Activated CD4-positive, alpha-beta memory T cell treated with anti-CD3 and anti-CD28 coated beads for 36 hours (primary cell): ENCODE measurements around the gene RPSA. TPM values are rescaled to one million over a fixed set of nuclear protein-coding genes. Genes with fewer than 3 reads are reported as not detected.
A peak's percentile ranks its signal among the peaks of the same experiment; 100 is the strongest.

Experiments used
- CTCF ChIA-PET: fragments of 350-600 bp; sonication (Branson Sonifier 250); formaldehyde crosslinking; loops from one replicate; lab custom pipeline; 2021; ENCODE audit warnings: antibody characterized with exemption, inconsistent platforms; lab: Charles Lee
- POLR2A ChIA-PET: fragments of 350-600 bp; sonication (Branson Sonifier 250); formaldehyde crosslinking; loops from one replicate; lab custom pipeline; 2021; ENCODE audit warnings: antibody characterized with exemption; lab: Charles Lee
- DNase-seq: peaks from one replicate; pipeline ENCODE4 v3.0.0-alpha.2; 2020
- H3K27ac Mint-ChIP-seq: one replicate; pipeline ENCODE4 v1.8.0; 2021; ENCODE audit warnings: mixed read lengths
- H3K27me3 Mint-ChIP-seq: one replicate; pipeline ENCODE4 v1.8.0; 2021; ENCODE audit warnings: mixed read lengths
- H3K36me3 Mint-ChIP-seq: one replicate; pipeline ENCODE4 v1.8.0; 2021; ENCODE audit warnings: mixed read lengths
- H3K4me1 Mint-ChIP-seq: one replicate; pipeline ENCODE4 v1.8.0; 2021; ENCODE audit warnings: low read depth, mixed read lengths
- H3K4me3 Mint-ChIP-seq: one replicate; pipeline ENCODE4 v1.8.0; 2021; ENCODE audit warnings: mild to moderate bottlenecking, mixed read lengths
- H3K9me3 Mint-ChIP-seq: one replicate; pipeline ENCODE4 v1.8.0; 2021; ENCODE audit warnings: mixed read lengths
- intact Hi-C: fragments of 100-400 bp; cut with micrococcal nuclease; formaldehyde crosslinking; loops from one replicate; pipeline ENCODE4 v1.15.1; 2023
- total RNA-seq, 2 experiments: library from RNA; stranded (reverse); gene quantifications; one replicate each; pipeline ENCODE4 v1.2.3, GENCODE V29; 2021

RPSA gene
- total RNA-seq, 2 experiments from 2014 or later = 2,627 to 2,738 TPM

GRCh38 chr3:39379778-39380155, 26.8 kb upstream of the RPSA start:
- ChIA-PET CTCF (interaction anchor here (0.7 to 8.8 kb wide), 3 partner anchors 33 to 165 kb away, joined by 3 to 158 read pairs (median 6); no protein-coding TSS in a partner anchor), POLR2A (interaction anchor here (0.6 kb wide), 1 partner anchor 273 kb away, joined by 4 read pairs; no protein-coding TSS in a partner anchor)
- intact Hi-C loops = loop anchor here (5.0 kb wide), 1 partner anchor 52 kb away; the partner anchor contains the start of gene CCR8
- no peak for DNase-seq
- peaks cover 8% of the 10 kb centered on the region for H3K4me1 Mint-ChIP-seq
- no peak overlapping the region for H3K27ac Mint-ChIP-seq
- H3K4me3 Mint-ChIP-seq = no peak overlapping the region
- H3K9me3 Mint-ChIP-seq = no peaks in the 10 kb centered on the region
- no peaks in the 10 kb centered on the region for H3K27me3 Mint-ChIP-seq
- H3K36me3 Mint-ChIP-seq = no peaks in the 10 kb centered on the region

- no peaks in the 10 kb centered on the region for H3K36me3 Mint-ChIP-seq
- H3K27ac Mint-ChIP-seq = no peak overlapping the region
- intact Hi-C loops = loop anchor here (5.0 kb wide), 1 partner anchor 54 kb away; the partner anchor contains the start of gene CCR8
- H3K4me1 Mint-ChIP-seq = peaks cover 23% of the 10 kb centered on the region
- ChIA-PET POLR2A (no interaction called here), CTCF (no interaction called here)
- H3K27me3 Mint-ChIP-seq = no peaks in the 10 kb centered on the region
- H3K4me3 Mint-ChIP-seq = no peak overlapping the region
- no peaks in the 10 kb centered on the region for H3K9me3 Mint-ChIP-seq
- no peak for DNase-seq
Measured at GRCh38 chr3:39381432-39381831, 25.1 kb upstream of the RPSA start.

GRCh38 chr3:39383045-39383880, 23.3 kb upstream of the RPSA start, which contains the start of gene SLC25A38:
Gene SLC25A38 (plus strand): TSS chr3:39383370. CDS start chr3:39383725, 355 bp downstream.
- Mint-ChIP-seq H3K27ac (peak within 1 kb of the TSS; percentile 97), H3K36me3 (no peaks in the 10 kb centered on the region), H3K4me1 (peaks cover 36% of the 10 kb centered on the region), H3K27me3 (no peaks in the 10 kb centered on the region), H3K9me3 (no peaks in the 10 kb centered on the region), H3K4me3 (peak within 1 kb of the TSS; percentile 93)
- peak; percentile 89 for DNase-seq
- ChIA-PET POLR2A (interaction anchor here (1.0 to 2.4 kb wide), 4 partner anchors 25 to 100 kb away, joined by 3 to 26 read pairs (median 7); partner anchors contain the start of gene RPSA), CTCF (interaction anchor here (1.0 to 1.4 kb wide), 2 partner anchors 91 to 94 kb away, joined by 3 to 5 read pairs; no protein-coding TSS in a partner anchor)
- intact Hi-C loops = loop anchor here (1.0 to 5.0 kb wide), 2 partner anchors 23 to 56 kb away; partner anchors contain the start of genes CCR8 and RPSA

DNA sequence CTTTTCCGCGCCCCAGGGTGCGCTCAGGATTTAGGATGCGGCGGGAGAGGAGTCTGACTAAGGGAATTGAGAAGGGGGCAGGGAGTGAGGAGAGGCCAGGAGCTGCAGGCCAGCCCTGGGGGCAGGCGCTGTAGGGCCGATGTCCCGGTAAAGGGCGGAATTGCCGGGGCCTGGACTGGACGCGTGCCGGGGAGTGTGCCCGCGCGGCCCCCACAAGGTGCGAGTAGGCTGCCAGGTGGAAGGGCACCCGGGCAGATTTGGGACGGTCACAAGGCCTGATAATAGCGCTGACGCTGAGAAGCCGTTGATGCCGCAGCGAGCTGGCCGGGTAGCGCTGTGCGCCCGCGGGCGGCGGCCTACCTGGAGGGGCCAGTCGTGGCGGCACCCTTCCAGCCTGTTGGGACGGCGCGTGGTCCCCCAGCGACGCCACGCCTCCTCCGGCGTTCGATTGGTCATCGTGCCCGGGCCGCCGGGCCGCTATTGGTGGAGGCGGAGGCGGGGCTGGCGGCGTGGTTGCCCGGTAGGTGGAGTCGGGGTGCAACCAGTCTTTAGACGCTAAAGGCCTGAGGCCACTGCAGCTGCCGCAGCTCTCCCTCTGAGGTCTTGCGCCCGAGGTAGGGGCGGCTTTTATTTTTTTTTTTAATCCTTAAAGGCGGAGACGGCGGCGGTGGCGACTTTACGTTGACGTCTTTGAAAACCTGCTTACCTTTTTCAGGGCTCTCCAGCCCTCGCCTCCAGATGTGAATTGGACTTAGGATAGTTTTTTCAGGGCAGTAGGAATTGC, 22.4 kb upstream of the RPSA start:
- intact Hi-C loops = loop anchor here (1.0 to 5.0 kb wide), 5 partner anchors 22 to 331 kb away; partner anchors contain the start of genes CCR8, GORASP1, RPSA and TTC21A
- H3K4me1 Mint-ChIP-seq = peaks cover 44% of the 10 kb centered on the region
- no peaks in the 10 kb centered on the region for H3K27me3 Mint-ChIP-seq
- no peaks in the 10 kb centered on the region for H3K9me3 Mint-ChIP-seq
- ChIA-PET CTCF (interaction anchor here (0.8 to 2.3 kb wide), 6 partner anchors 10 to 233 kb away, joined by 3 to 6 read pairs (median 4); partner anchors contain the start of gene RPSA), POLR2A (interaction anchor here (1.0 to 2.4 kb wide), 4 partner anchors 24 to 101 kb away, joined by 3 to 26 read pairs (median 7); partner anchors contain the start of gene RPSA)
- H3K4me3 Mint-ChIP-seq = peak overlapping the region; percentile 93
- no peaks in the 10 kb centered on the region for H3K36me3 Mint-ChIP-seq
- H3K27ac Mint-ChIP-seq = peak overlapping the region; percentile 97
- peak; percentile 97 for DNase-seq

GRCh38 chr3:39384665-39385000, 21.9 kb upstream of the RPSA start:
- Mint-ChIP-seq H3K4me1 (peaks cover 50% of the 10 kb centered on the region), H3K27ac (no peak overlapping the region), H3K9me3 (no peaks in the 10 kb centered on the region), H3K27me3 (no peaks in the 10 kb centered on the region), H3K4me3 (peak overlapping the region; percentile 93), H3K36me3 (peaks cover 4% of the 10 kb centered on the region)
- DNase-seq = no peak
- intact Hi-C loops = loop anchor here (1.0 to 5.0 kb wide), 4 partner anchors 57 to 332 kb away; partner anchors contain the start of genes CCR8, GORASP1, TTC21A and WDR48
- ChIA-PET POLR2A (interaction anchor here (1.0 to 2.4 kb wide), 4 partner anchors 24 to 102 kb away, joined by 3 to 26 read pairs (median 7); partner anchors contain the start of gene RPSA), CTCF (interaction anchor here (0.8 to 2.3 kb wide), 5 partner anchors 9 to 234 kb away, joined by 3 to 6 read pairs (median 4); partner anchors contain the start of gene RPSA)

DNA sequence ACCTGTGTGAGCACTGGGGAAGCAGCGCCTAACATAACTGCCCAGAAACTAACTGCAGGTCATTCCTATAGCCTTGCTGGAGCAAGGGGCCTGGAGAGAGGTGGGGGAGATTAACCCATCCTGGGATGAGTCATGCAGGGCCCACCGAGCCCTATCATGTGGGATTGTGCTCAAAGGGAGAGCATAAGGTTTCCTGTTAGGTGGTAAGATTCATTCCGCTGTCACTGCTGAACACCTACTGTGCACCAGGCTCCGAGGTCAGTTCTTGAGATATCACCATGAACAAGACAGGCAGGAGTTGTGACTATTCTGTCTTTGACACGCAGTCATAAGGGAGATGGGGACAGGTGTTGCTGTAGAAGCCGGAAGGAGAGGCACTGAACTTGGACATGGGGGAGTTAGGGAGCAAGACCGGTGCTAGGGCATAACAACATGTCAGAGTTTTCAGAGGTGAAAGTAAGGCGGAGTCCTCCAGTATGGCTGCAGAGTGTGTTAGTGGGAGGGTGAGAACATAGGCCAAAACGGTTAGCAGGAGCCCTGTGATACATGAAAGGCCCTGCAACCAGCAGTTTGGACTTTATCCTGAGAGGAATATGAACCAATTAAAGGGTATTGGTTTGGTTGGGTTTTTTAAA, 20.9 kb upstream of the RPSA start:
- POLR2A ChIA-PET = interaction anchor here (1.3 to 2.4 kb wide), 3 partner anchors 21 to 28 kb away, joined by 5 to 26 read pairs (median 11); partner anchors contain the start of gene RPSA
- Mint-ChIP-seq H3K27me3 (no peaks in the 10 kb centered on the region), H3K36me3 (peaks cover 9% of the 10 kb centered on the region), H3K9me3 (no peaks in the 10 kb centered on the region), H3K27ac (peak overlapping the region; percentile 16), H3K4me1 (peaks cover 52% of the 10 kb centered on the region), H3K4me3 (peak overlapping the region; percentile 93)
- peak; percentile 37 for DNase-seq
- CTCF ChIA-PET = interaction anchor here (1.4 to 2.3 kb wide), 3 partner anchors 21 to 97 kb away, joined by 4 to 6 read pairs (median 6); partner anchors contain the start of gene RPSA
- intact Hi-C loops = loop anchor here (2.0 kb wide), 2 partner anchors 205 to 333 kb away; partner anchors contain the start of gene WDR48

DNA sequence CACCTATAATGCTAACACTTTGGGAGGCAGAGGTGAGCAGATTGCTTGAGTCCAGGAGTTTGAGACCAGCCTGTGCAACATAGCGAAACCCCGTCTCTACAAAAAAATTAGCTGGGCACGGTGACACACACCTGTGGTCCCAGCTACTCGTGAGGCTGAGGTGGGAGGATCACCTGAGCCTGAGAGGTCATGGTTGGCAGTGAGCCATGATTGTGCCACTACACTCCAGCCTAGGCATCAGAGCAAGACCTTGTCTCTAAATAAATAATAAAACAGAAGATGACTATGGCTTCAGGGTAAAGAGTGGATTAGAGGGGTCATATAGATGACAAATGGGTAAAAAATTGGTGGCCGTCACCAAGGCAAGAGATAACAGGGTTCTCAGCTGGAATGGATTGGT, 20.2 kb upstream of the RPSA start:
- ChIA-PET CTCF (interaction anchor here (1.5 to 2.3 kb wide), 3 partner anchors 8 to 98 kb away, joined by 6 read pairs; partner anchors contain the start of gene RPSA), POLR2A (interaction anchor here (1.3 kb wide), 1 partner anchor 20 kb away, joined by 5 read pairs; the partner anchor contains the start of gene RPSA)
- Mint-ChIP-seq H3K4me1 (peaks cover 52% of the 10 kb centered on the region), H3K4me3 (no peak overlapping the region), H3K27me3 (no peaks in the 10 kb centered on the region), H3K9me3 (no peaks in the 10 kb centered on the region), H3K36me3 (peaks cover 15% of the 10 kb centered on the region), H3K27ac (no peak overlapping the region)
- DNase-seq = no peak
- intact Hi-C loops = no loop called here

DNA sequence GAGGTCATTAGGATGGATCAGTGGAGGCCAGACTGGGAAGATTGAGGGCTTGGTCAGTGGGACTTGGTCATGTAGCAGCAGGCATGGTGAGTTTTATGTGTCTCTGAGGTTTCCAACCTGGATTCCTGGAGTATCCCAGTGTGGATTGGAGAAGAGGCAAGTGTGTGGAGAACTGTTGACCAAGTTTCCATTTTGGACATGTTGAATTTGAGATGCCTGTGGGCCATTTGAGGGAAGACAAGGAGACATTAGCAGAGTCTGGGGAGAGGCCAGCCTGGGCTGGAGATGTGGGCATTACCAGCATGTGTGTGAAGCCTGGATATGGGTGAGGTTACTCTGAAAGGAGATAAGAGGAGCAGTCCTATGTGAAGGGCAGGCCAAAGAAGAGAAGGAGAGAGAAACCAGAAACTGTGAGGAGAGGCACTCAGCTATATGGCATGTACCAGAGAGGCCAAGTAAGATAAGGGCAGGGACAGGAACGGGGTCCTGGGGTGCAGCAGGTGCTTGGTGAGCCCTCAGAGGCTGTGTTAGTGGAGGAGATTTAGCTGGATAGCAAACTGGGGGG, 19.0 kb upstream of the RPSA start:
- H3K9me3 Mint-ChIP-seq = no peaks in the 10 kb centered on the region
- no peak overlapping the region for H3K4me3 Mint-ChIP-seq
- POLR2A ChIA-PET = interaction anchor here (0.7 to 2.2 kb wide), 2 partner anchors 20 to 1348 kb away, joined by 3 to 11 read pairs; partner anchors contain the start of genes DLEC1 and RPSA
- CTCF ChIA-PET = interaction anchor here (1.7 kb wide), 1 partner anchor 9 kb away, joined by 6 read pairs; no protein-coding TSS in a partner anchor
- peaks cover 24% of the 10 kb centered on the region for H3K36me3 Mint-ChIP-seq
- no peaks in the 10 kb centered on the region for H3K27me3 Mint-ChIP-seq
- intact Hi-C loops = no loop called here
- H3K27ac Mint-ChIP-seq = peak overlapping the region; percentile 40
- peaks cover 52% of the 10 kb centered on the region for H3K4me1 Mint-ChIP-seq
- DNase-seq = no peak

- POLR2A ChIA-PET = interaction anchor here (2.2 kb wide), 1 partner anchor 20 kb away, joined by 11 read pairs; the partner anchor contains the start of gene RPSA
- Mint-ChIP-seq H3K36me3 (peaks cover 30% of the 10 kb centered on the region), H3K4me3 (no peak overlapping the region), H3K4me1 (peaks cover 52% of the 10 kb centered on the region), H3K27ac (peak overlapping the region; percentile 40), H3K27me3 (no peaks in the 10 kb centered on the region), H3K9me3 (no peaks in the 10 kb centered on the region)
- intact Hi-C loops = no loop called here
- DNase-seq = no peak
- CTCF ChIA-PET = interaction anchor here (0.6 to 0.8 kb wide), 3 partner anchors 10 to 195 kb away, joined by 3 read pairs; no protein-coding TSS in a partner anchor
Measured at GRCh38 chr3:39388153-39388552, 18.4 kb upstream of the RPSA start.

- no peaks in the 10 kb centered on the region for H3K9me3 Mint-ChIP-seq
- H3K36me3 Mint-ChIP-seq = peaks cover 33% of the 10 kb centered on the region
Measured at GRCh38 chr3:39388741-39389248, 17.7 kb upstream of the RPSA start.

More at GRCh38 chr3:39388741-39389248, 17.7 kb upstream of the RPSA start:
- Mint-ChIP-seq H3K27ac (peak overlapping the region; percentile 73), H3K27me3 (no peaks in the 10 kb centered on the region), H3K4me3 (no peak overlapping the region), H3K4me1 (peaks cover 52% of the 10 kb centered on the region)
- intact Hi-C loops = no loop called here
- no peak for DNase-seq
- ChIA-PET CTCF (interaction anchor here (0.6 to 0.8 kb wide), 3 partner anchors 11 to 196 kb away, joined by 3 read pairs; no protein-coding TSS in a partner anchor), POLR2A (interaction anchor here (2.2 kb wide), 1 partner anchor 19 kb away, joined by 11 read pairs; the partner anchor contains the start of gene RPSA)
